ENCODE data around the gene GLT6D1. TPM values are rescaled to one million over a fixed set of nuclear protein-coding genes. Genes with fewer than 3 reads are reported as not detected.

GLT6D1 gene
- total RNA-seq, 1 experiment from 2014 or later, result not detected

- no peaks in the 10 kb centered on the region for H3K79me2 ChIP-seq (ENCODE audit: low read depth)
- H3K9me3 ChIP-seq (ENCODE audit: insufficient read depth, low read depth), result no peaks in the 10 kb centered on the region; the same call in 1 of the 2 replicates
- no peak for DNase-seq
- no TSS peak for BruUV-seq (replicated peaks)
- no peaks in the 10 kb centered on the region for H4K20me1 ChIP-seq (ENCODE audit: insufficient read depth)
- H3K36me3 ChIP-seq (ENCODE audit: low read depth), result no peaks in the 10 kb centered on the region
- peaks cover 88% of the 10 kb centered on the region for H3K27me3 ChIP-seq (ENCODE audit: insufficient read depth, low read depth)
- intact Hi-C loops (cut with micrococcal nuclease; ENCODE audit: unreplicated experiment), result no loop called here
- no peak overlapping the region for H3K4me3 ChIP-seq
- no peak overlapping the region for H3K4me2 ChIP-seq
- CTCF ChIA-PET, result no interaction called here
- no peaks in the 10 kb centered on the region for H3K9me2 ChIP-seq (ENCODE audit: insufficient read depth)
- no peaks in the 10 kb centered on the region for H3F3A ChIP-seq (ENCODE audit: insufficient read depth, low read depth)
- H3K4me1 ChIP-seq (replicated peaks; ENCODE audit: insufficient read depth), result no peaks in the 10 kb centered on the region
- TF ChIP-seq, protein P1, sequence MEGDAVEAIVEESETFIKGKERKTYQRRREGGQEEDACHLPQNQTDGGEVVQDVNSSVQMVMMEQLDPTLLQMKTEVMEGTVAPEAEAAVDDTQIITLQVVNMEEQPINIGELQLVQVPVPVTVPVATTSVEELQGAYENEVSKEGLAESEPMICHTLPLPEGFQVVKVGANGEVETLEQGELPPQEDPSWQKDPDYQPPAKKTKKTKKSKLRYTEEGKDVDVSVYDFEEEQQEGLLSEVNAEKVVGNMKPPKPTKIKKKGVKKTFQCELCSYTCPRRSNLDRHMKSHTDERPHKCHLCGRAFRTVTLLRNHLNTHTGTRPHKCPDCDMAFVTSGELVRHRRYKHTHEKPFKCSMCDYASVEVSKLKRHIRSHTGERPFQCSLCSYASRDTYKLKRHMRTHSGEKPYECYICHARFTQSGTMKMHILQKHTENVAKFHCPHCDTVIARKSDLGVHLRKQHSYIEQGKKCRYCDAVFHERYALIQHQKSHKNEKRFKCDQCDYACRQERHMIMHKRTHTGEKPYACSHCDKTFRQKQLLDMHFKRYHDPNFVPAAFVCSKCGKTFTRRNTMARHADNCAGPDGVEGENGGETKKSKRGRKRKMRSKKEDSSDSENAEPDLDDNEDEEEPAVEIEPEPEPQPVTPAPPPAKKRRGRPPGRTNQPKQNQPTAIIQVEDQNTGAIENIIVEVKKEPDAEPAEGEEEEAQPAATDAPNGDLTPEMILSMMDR (conservative IDR thresholded peaks at IDR 0.05), result no peak
- TF ChIP-seq EZH2 (IDR thresholded peaks at IDR 0.05; ENCODE audit: low read depth), result no peak
- H3K27ac ChIP-seq, result no peak overlapping the region
- H2AFZ ChIP-seq, result no peak overlapping the region
- POLR2A ChIA-PET (ENCODE audit: unreplicated experiment), result no interaction called here
Observed at GRCh38 chr9:135624282-135624681, 15.1 kb downstream of the GLT6D1 start.

DNA sequence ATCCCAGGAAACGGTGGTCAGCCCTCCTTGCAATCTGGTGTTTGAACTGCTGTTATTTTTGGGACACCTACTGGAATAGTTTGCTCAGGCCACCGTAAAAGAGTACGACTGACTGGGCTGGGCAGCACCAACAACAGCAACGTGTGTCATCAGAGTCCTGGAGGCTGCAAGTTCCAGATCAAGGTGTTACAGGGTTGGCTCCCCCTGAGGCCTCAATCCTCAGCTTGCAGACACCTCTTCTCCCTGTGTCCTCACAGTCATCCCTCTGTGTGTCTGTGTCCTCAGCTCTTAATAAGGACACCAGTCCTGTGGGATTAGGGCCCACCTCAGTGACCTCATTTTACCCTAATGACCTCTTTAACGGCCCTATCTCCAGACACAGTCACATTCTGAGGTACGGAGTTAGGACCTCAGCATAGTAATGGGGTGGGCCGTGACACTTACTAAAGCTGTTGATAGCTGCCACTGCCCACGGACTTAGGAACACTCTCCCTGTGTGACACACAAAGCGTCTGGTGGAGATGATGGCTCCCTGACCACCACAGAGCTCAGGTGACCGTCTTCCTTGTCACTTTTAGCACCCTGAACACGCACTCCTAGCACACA, 16.8 kb downstream of the GLT6D1 start:
- BruUV-seq (replicated peaks), result no TSS peak
- H3F3A ChIP-seq (ENCODE audit: insufficient read depth, low read depth), result no peaks in the 10 kb centered on the region

GRCh38 chr9:135620558-135620957, 18.8 kb downstream of the GLT6D1 start:
- Histone ChIP-seq H3K4me2 (no peak overlapping the region), H3K4me1 (replicated peaks; ENCODE audit: insufficient read depth) (no peaks in the 10 kb centered on the region), H3K27me3 (ENCODE audit: insufficient read depth, low read depth) (peaks cover 93% of the 10 kb centered on the region), H3K9me2 (ENCODE audit: insufficient read depth) (no peaks in the 10 kb centered on the region), H3F3A (ENCODE audit: insufficient read depth, low read depth) (no peaks in the 10 kb centered on the region), H4K20me1 (ENCODE audit: insufficient read depth) (no peaks in the 10 kb centered on the region), H3K9me3 (ENCODE audit: insufficient read depth, low read depth) (no peaks in the 10 kb centered on the region; the same call in 1 of the 2 replicates), H3K79me2 (ENCODE audit: low read depth) (no peaks in the 10 kb centered on the region), H2AFZ (no peak overlapping the region), H3K27ac (no peak overlapping the region), H3K36me3 (ENCODE audit: low read depth) (no peaks in the 10 kb centered on the region), H3K4me3 (no peak overlapping the region)
- TF ChIP-seq, protein P1 (conservative IDR thresholded peaks at IDR 0.05), result no peak
- TF ChIP-seq EZH2 (IDR thresholded peaks at IDR 0.05; ENCODE audit: low read depth), result no peak
- ChIA-PET POLR2A (ENCODE audit: unreplicated experiment) (interaction anchor here (0.6 kb wide), 1 partner anchor 1507 kb away, joined by 4 read pairs; no protein-coding TSS in a partner anchor), CTCF (no interaction called here)
- no peak for DNase-seq
- intact Hi-C loops (cut with micrococcal nuclease; ENCODE audit: unreplicated experiment), result no loop called here
- BruUV-seq (replicated peaks), result no TSS peak

More for the DNA sequence above, 16.8 kb downstream of the GLT6D1 start:
- TF ChIP-seq, protein P1 (conservative IDR thresholded peaks at IDR 0.05), result no peak
- no peak for TF ChIP-seq EZH2 (IDR thresholded peaks at IDR 0.05; ENCODE audit: low read depth)
- CTCF ChIA-PET, result no interaction called here
- H3K9me2 ChIP-seq (ENCODE audit: insufficient read depth), result no peaks in the 10 kb centered on the region
- no peaks in the 10 kb centered on the region for H3K79me2 ChIP-seq (ENCODE audit: low read depth)
- peaks cover 93% of the 10 kb centered on the region for H3K27me3 ChIP-seq (ENCODE audit: insufficient read depth, low read depth)
- no peaks in the 10 kb centered on the region for H3K36me3 ChIP-seq (ENCODE audit: low read depth)
- no peaks in the 10 kb centered on the region for H4K20me1 ChIP-seq (ENCODE audit: insufficient read depth)
- H3K9me3 ChIP-seq (ENCODE audit: insufficient read depth, low read depth), result no peaks in the 10 kb centered on the region; the same call in 1 of the 2 replicates
- no peak overlapping the region for H2AFZ ChIP-seq
- no peak overlapping the region for H3K4me3 ChIP-seq
- no peak overlapping the region for H3K4me2 ChIP-seq
- intact Hi-C loops (cut with micrococcal nuclease; ENCODE audit: unreplicated experiment), result no loop called here
- POLR2A ChIA-PET (ENCODE audit: unreplicated experiment), result no interaction called here
- H3K27ac ChIP-seq, result no peak overlapping the region
- H3K4me1 ChIP-seq (replicated peaks; ENCODE audit: insufficient read depth), result no peaks in the 10 kb centered on the region
- DNase-seq, result no peak

All from PC-9 (cell line).